ENCODE data around the gene PRSS38.
A peak's percentile ranks its signal among the peaks of the same experiment; 100 is the strongest.

Gene PRSS38

DNA sequence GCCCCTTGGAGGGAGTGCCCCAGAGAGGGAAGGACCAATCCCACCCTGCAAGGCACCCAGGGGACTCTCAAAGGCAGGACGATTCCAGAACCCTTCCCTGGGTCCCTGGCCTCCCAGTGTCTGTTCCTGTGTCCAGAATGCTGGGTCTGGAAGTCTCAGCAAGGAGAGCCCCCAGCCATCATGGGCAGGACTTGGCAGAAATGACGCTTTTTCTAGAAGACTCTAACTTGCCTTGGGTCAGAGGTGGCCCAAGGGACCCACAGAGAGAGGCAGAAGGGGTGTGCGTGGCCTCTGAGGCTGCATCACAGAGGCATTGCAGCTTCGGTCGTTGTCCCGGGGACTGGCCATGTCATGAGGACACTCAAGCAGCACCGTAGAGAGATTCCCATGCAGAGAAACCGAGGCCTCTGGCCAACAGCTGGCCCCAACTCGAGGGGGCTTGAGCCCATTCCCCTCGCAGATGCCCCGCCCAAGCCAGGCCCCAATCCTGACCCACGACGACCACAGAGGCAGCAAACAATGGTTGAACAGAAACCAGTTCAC, 74.5 kb downstream of the PRSS38 start:
- H3K14ac ChIP-seq (ENCODE audit: low read length), result no peak overlapping the region
- no peaks in the 10 kb centered on the region for H3K9me3 ChIP-seq (replicated peaks in 1 of 2; ENCODE audit: control insufficient read depth in 2 of 2, insufficient read depth in 1 of 2, low read depth in 1 of 2, low read length in 2 of 2)
- no peak overlapping the region for H2AFZ ChIP-seq (ENCODE audit: low read length)
- no peak for DNase-seq (ENCODE audit: low spot score)
- no peaks in the 10 kb centered on the region for H3K79me1 ChIP-seq (ENCODE audit: low read depth, low read length)
- H3K36me3 ChIP-seq (replicated peaks in 1 of 2; ENCODE audit: control insufficient read depth in 2 of 2, insufficient read depth in 2 of 2, low read length in 2 of 2), result no peaks in the 10 kb centered on the region
- H3K4ac ChIP-seq (ENCODE audit: low read length), result no peak overlapping the region
- H2AK5ac ChIP-seq (ENCODE audit: low read depth, low read length), result peak overlapping the region; percentile 69
- no peak overlapping the region for H3K4me3 ChIP-seq (ENCODE audit: low read length in 2 of 2)
- H2BK5ac ChIP-seq (ENCODE audit: low read length), result no peak overlapping the region
- no peak overlapping the region for H3K18ac ChIP-seq (ENCODE audit: low read length)
- no peak overlapping the region for H3K27ac ChIP-seq (replicated peaks; ENCODE audit: low read length)
- H4K91ac ChIP-seq (ENCODE audit: low read depth, low read length, poor library complexity), result no peak overlapping the region
- no peak overlapping the region for H3K23ac ChIP-seq (ENCODE audit: low read depth, low read length, poor library complexity)
- H2BK15ac ChIP-seq (ENCODE audit: low read length), result no peak overlapping the region
- WGBS, 2 donors (ENCODE audit: extremely low coverage in 2 of 2, insufficient read length in 2 of 2, insufficient replicate concordance in 1 of 2), result no CpG with 5 or more reads among the region's 13 CpGs
- H3K27me3 ChIP-seq (ENCODE audit: control insufficient read depth in 3 of 3, insufficient read depth in 3 of 3, low read depth in 1 of 3, low read length in 3 of 3), result no peaks in the 10 kb centered on the region
- no peak overlapping the region for H4K8ac ChIP-seq (ENCODE audit: low read depth, low read length)
- H3K4me1 ChIP-seq (ENCODE audit: control insufficient read depth in 2 of 2, insufficient read depth in 1 of 2, low read depth in 1 of 2, low read length in 2 of 2), result peaks cover 13 to 37% of the 10 kb centered on the region in 2 donors
- H2BK120ac ChIP-seq (ENCODE audit: low read depth, low read length), result no peak overlapping the region
- peak overlapping the region; percentile 88 for H2BK12ac ChIP-seq (ENCODE audit: low read length)
- no peak overlapping the region for H3K4me2 ChIP-seq (ENCODE audit: insufficient read depth, low read length, poor library complexity, severe bottlenecking)
- H3K9ac ChIP-seq (ENCODE audit: low read depth, low read length, poor library complexity), result no peak overlapping the region

DNA sequence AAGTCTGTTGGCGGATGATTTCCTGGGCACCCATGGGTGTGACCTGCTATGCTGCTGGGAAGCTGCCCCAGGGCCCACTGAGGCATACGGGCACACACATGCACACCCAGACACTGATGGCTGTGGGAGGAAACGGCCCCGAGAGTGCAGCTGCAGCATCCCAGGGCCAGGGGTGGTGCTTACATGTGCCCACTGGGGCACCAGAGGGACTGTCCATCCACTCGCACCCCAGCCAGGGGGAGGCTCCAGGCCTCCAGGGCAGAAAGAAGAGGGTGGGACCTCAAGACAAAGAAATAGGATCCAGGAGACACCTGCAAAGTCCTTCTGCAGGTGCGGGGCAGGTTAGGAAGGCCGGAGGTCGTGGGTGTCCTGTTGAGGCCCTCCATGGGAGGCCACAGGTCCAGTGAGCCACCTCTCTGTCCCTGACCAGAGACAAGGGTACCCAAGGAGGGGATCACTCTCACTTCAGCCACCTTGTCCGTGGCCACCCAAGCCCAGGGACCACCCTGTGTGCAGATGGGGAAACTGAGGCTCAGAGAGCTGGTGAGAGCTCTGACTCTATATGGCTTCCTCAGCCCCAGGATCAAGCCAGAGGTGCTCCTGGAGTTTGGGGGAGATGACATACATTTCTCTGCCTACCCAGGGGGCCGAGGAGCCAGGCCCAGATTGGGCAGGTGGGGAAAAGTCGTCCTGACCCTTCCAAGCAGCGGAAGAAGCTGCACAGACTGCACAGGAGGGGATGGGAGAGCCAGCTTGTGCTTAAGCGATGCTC, 75.2 kb downstream of the PRSS38 start:
- Histone ChIP-seq H3K18ac (ENCODE audit: low read length) (peak overlapping the region; percentile 74), H4K91ac (ENCODE audit: low read depth, low read length, poor library complexity) (peak overlapping the region; percentile 88), H3K9ac (ENCODE audit: low read depth, low read length, poor library complexity) (peak overlapping the region; percentile 74), H2BK15ac (ENCODE audit: low read length) (peak overlapping the region; percentile 54), H3K27ac (replicated peaks; ENCODE audit: low read length) (no peak overlapping the region), H3K4me3 (ENCODE audit: low read length in 2 of 2) (no peak overlapping the region), H3K4me2 (ENCODE audit: insufficient read depth, low read length, poor library complexity, severe bottlenecking) (no peak overlapping the region), H3K36me3 (replicated peaks in 1 of 2; ENCODE audit: control insufficient read depth in 2 of 2, insufficient read depth in 2 of 2, low read length in 2 of 2) (no peaks in the 10 kb centered on the region), H3K4me1 (ENCODE audit: control insufficient read depth in 2 of 2, insufficient read depth in 1 of 2, low read depth in 1 of 2, low read length in 2 of 2) (peaks cover 11 to 33% of the 10 kb centered on the region in 2 donors), H2AK5ac (ENCODE audit: low read depth, low read length) (peak overlapping the region; percentile 88), H4K8ac (ENCODE audit: low read depth, low read length) (no peak overlapping the region), H2BK12ac (ENCODE audit: low read length) (peak overlapping the region; percentile 97), H3K27me3 (ENCODE audit: control insufficient read depth in 3 of 3, insufficient read depth in 3 of 3, low read depth in 1 of 3, low read length in 3 of 3) (no peaks in the 10 kb centered on the region), H2AFZ (ENCODE audit: low read length) (no peak overlapping the region), H3K23ac (ENCODE audit: low read depth, low read length, poor library complexity) (peak overlapping the region; percentile 52), H3K79me1 (ENCODE audit: low read depth, low read length) (no peaks in the 10 kb centered on the region), H3K4ac (ENCODE audit: low read length) (no peak overlapping the region), H2BK120ac (ENCODE audit: low read depth, low read length) (peak overlapping the region; percentile 35), H3K9me3 (replicated peaks in 1 of 2; ENCODE audit: control insufficient read depth in 2 of 2, insufficient read depth in 1 of 2, low read depth in 1 of 2, low read length in 2 of 2) (no peaks in the 10 kb centered on the region), H2BK5ac (ENCODE audit: low read length) (peak overlapping the region; percentile 56), H3K14ac (ENCODE audit: low read length) (no peak overlapping the region)
- WGBS, 2 donors (ENCODE audit: extremely low coverage in 2 of 2, insufficient read length in 2 of 2, insufficient replicate concordance in 1 of 2), result no CpG with 5 or more reads among the region's 13 CpGs
- no peak for DNase-seq (ENCODE audit: low spot score)

DNA sequence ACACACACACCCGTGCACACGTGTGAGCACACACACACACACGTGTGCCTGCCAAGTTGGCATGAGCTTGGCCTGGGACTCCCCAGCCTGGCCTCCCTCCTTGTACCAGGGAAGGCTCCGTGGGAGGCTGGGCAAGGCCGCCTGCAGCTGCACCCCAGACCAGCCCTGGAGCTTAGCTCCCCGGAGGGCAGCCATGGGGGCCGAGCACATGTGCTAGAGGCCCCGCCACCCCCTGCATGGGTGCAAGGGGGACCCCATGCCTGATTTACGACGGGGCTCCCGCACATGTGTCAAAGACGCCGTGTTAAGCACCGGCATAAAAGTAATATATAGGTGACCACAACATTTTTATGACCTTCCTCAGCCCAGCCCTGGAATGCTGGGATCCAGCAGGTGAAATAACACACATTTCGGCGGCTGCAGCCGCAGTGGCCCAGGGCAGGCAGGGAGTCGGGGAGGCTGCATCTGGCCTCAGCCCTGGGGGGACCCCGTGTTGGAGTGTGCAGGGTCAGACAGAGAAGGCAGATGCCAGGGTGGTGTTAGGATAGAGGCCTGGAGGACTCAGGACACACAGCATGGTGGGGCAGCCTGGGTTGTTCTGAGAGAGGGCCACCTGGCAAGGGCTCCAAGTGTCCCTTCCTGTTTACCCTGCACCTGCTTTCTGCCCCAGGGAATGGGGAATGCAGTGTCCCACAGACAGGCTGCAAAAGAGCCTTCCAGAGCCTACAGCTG, 75.9 kb downstream of the PRSS38 start:
- WGBS, 2 donors (ENCODE audit: extremely low coverage in 2 of 2, insufficient read length in 2 of 2, insufficient replicate concordance in 1 of 2), result no CpG with 5 or more reads among the region's 19 CpGs
- H3K4me2 ChIP-seq (ENCODE audit: insufficient read depth, low read length, poor library complexity, severe bottlenecking), result no peak overlapping the region

More for the DNA sequence above, 75.9 kb downstream of the PRSS38 start:
- Histone ChIP-seq H4K91ac (ENCODE audit: low read depth, low read length, poor library complexity) (peak overlapping the region; percentile 88), H2AK5ac (ENCODE audit: low read depth, low read length) (peak overlapping the region; percentile 97), H3K9ac (ENCODE audit: low read depth, low read length, poor library complexity) (peak overlapping the region; percentile 74), H3K4ac (ENCODE audit: low read length) (peak overlapping the region; percentile 30), H3K79me1 (ENCODE audit: low read depth, low read length) (no peaks in the 10 kb centered on the region), H2BK12ac (ENCODE audit: low read length) (peak overlapping the region; percentile 97), H2BK15ac (ENCODE audit: low read length) (peak overlapping the region; percentile 74), H3K23ac (ENCODE audit: low read depth, low read length, poor library complexity) (peak overlapping the region; percentile 52), H3K9me3 (replicated peaks in 1 of 2; ENCODE audit: control insufficient read depth in 2 of 2, insufficient read depth in 1 of 2, low read depth in 1 of 2, low read length in 2 of 2) (no peaks in the 10 kb centered on the region), H3K18ac (ENCODE audit: low read length) (peak overlapping the region; percentile 82), H2AFZ (ENCODE audit: low read length) (no peak overlapping the region), H3K27ac (replicated peaks; ENCODE audit: low read length) (no peak overlapping the region), H3K27me3 (ENCODE audit: control insufficient read depth in 3 of 3, insufficient read depth in 3 of 3, low read depth in 1 of 3, low read length in 3 of 3) (no peaks in the 10 kb centered on the region), H4K8ac (ENCODE audit: low read depth, low read length) (no peak overlapping the region), H3K4me1 (ENCODE audit: control insufficient read depth in 2 of 2, insufficient read depth in 1 of 2, low read depth in 1 of 2, low read length in 2 of 2) (peaks cover 8 to 31% of the 10 kb centered on the region in 2 donors), H2BK120ac (ENCODE audit: low read depth, low read length) (peak overlapping the region; percentile 35), H3K36me3 (replicated peaks in 1 of 2; ENCODE audit: control insufficient read depth in 2 of 2, insufficient read depth in 2 of 2, low read length in 2 of 2) (no peaks in the 10 kb centered on the region), H3K4me3 (ENCODE audit: low read length in 2 of 2) (no peak overlapping the region), H2BK5ac (ENCODE audit: low read length) (peak overlapping the region; percentile 56), H3K14ac (ENCODE audit: low read length) (no peak overlapping the region)
- no peak for DNase-seq (ENCODE audit: low spot score)

Data from neuronal stem cell (in vitro differentiated cells).